MM.1S (cell line): ENCODE data around the gene PYM1.

Experiments used
- DNase-seq: peaks from one replicate; pipeline ENCODE4 v3.0.0-alpha.2; 2015
- H2AFZ ChIP-seq: fragments of 300-600 bp; sonication (generic); 2 replicates; pipeline ENCODE4 v1.6.0; 2016; ENCODE audit warnings: antibody characterized with exemption, low read length
- H3F3A ChIP-seq: fragments of 300-600 bp; sonication (generic); 2 replicates; pipeline ENCODE4 v1.6.1; 2016; ENCODE audit warnings: mild to moderate bottlenecking, antibody characterized with exemption, low read length, moderate library complexity, mixed read lengths; ENCODE audit not compliant: insufficient read depth
- H3K27ac ChIP-seq: fragments of 300-600 bp; sonication (generic); 2 replicates; pipeline ENCODE4 v1.5.1; 2016; ENCODE audit warnings: mild to moderate bottlenecking, low read length
- H3K27me3 ChIP-seq: fragments of 300-600 bp; sonication (generic); replicated peaks from 2 replicates; pipeline ENCODE4 v1.6.0; 2016; ENCODE audit warnings: low read length; ENCODE audit not compliant: insufficient read depth
- H3K36me3 ChIP-seq: fragments of 300-600 bp; sonication (generic); replicated peaks from 2 replicates; pipeline ENCODE4 v1.6.1; 2016; ENCODE audit warnings: mild to moderate bottlenecking, low read length, mixed read lengths; ENCODE audit not compliant: insufficient read depth
- H3K4me1 ChIP-seq: fragments of 300-600 bp; sonication (generic); 2 replicates; pipeline ENCODE4 v1.6.1; 2016; ENCODE audit warnings: low read length, mixed read lengths
- H3K4me2 ChIP-seq: fragments of 300-600 bp; sonication (generic); 2 replicates; pipeline ENCODE4 v1.6.0; 2016; ENCODE audit warnings: low read depth, low read length
- H3K4me3 ChIP-seq: fragments of 300-600 bp; sonication (generic); 2 replicates; pipeline ENCODE4 v1.5.1; 2016; ENCODE audit warnings: low read length, mixed read lengths
- H3K79me2 ChIP-seq: fragments of 300-600 bp; sonication (generic); 2 replicates; pipeline ENCODE4 v1.6.1; 2016; ENCODE audit warnings: mixed run types, low read length, mixed read lengths
- H3K9ac ChIP-seq: fragments of 300-600 bp; sonication (generic); 2 replicates; pipeline ENCODE4 v1.6.1; 2016; ENCODE audit warnings: low read length, mixed read lengths
- H3K9me2 ChIP-seq: fragments of 300-600 bp; sonication (generic); replicated peaks from 2 replicates; pipeline ENCODE4 v1.6.1; 2016; ENCODE audit warnings: mild to moderate bottlenecking, low read length, mixed read lengths; ENCODE audit not compliant: insufficient read depth
- H3K9me3 ChIP-seq: fragments of 300-600 bp; sonication (generic); replicated peaks from 2 replicates; pipeline ENCODE4 v1.6.1; 2016; ENCODE audit warnings: mild to moderate bottlenecking, low read length, mixed read lengths; ENCODE audit not compliant: insufficient read depth
- H4K20me1 ChIP-seq: fragments of 300-600 bp; sonication (generic); 2 replicates; pipeline ENCODE4 v1.6.1; 2016; ENCODE audit warnings: mild to moderate bottlenecking, low read length, moderate library complexity, mixed read lengths; ENCODE audit not compliant: insufficient read depth
- CTCF ChIP-seq: fragments of 300-600 bp; sonication (generic); IDR thresholded peaks from 2 replicates; pipeline ENCODE4 v1.5.1; 2016; ENCODE audit warnings: antibody characterized with exemption, low read length, mixed read lengths
- EZH2 ChIP-seq: fragments of 300-600 bp; sonication (generic); optimal IDR thresholded peaks from 2 replicates; pipeline ENCODE3; 2017; ENCODE audit warnings: low read depth, mild to moderate bottlenecking, antibody characterized with exemption, low read length, mixed read lengths
- EZH2phosphoT487 ChIP-seq: fragments of 300-600 bp; sonication (generic); IDR thresholded peaks from 2 replicates; pipeline ENCODE4 v1.6.1; 2018; ENCODE audit warnings: antibody characterized with exemption, low read length

The PYM1 gene

GRCh38 chr12:55970775-55971174 is 43.1 kb upstream of the PYM1 start:
- no peak overlapping the region for H3K9ac ChIP-seq
- no peak overlapping the region for H3K27ac ChIP-seq
- H3K4me1 ChIP-seq = peaks cover 21% of the 10 kb centered on the region
- peaks cover 27% of the 10 kb centered on the region for H3K79me2 ChIP-seq
- peaks cover 18% of the 10 kb centered on the region for H3F3A ChIP-seq
- H4K20me1 ChIP-seq = no peaks in the 10 kb centered on the region
- no peaks in the 10 kb centered on the region for H3K9me3 ChIP-seq
- H3K27me3 ChIP-seq = no peaks in the 10 kb centered on the region
- no peak overlapping the region for H3K4me2 ChIP-seq
- H2AFZ ChIP-seq = no peak overlapping the region
- no peak for DNase-seq
- no peaks in the 10 kb centered on the region for H3K36me3 ChIP-seq
- H3K4me3 ChIP-seq = no peak overlapping the region
- no peaks in the 10 kb centered on the region for H3K9me2 ChIP-seq
- no peak for TF ChIP-seq CTCF
- no peak for TF ChIP-seq EZH2phosphoT487
- TF ChIP-seq EZH2 = no peak

- Histone ChIP-seq H3K9me2 (no peaks in the 10 kb centered on the region), H3K36me3 (no peaks in the 10 kb centered on the region), H3F3A (peaks cover 18% of the 10 kb centered on the region), H3K79me2 (peaks cover 13% of the 10 kb centered on the region), H3K9me3 (no peaks in the 10 kb centered on the region), H2AFZ (no peak overlapping the region), H4K20me1 (no peaks in the 10 kb centered on the region), H3K4me2 (no peak overlapping the region), H3K27me3 (no peaks in the 10 kb centered on the region), H3K4me1 (peaks cover 17% of the 10 kb centered on the region), H3K9ac (no peak overlapping the region), H3K27ac (no peak overlapping the region), H3K4me3 (no peak overlapping the region)
- no peak for TF ChIP-seq EZH2phosphoT487
- TF ChIP-seq CTCF = no peak
- no peak for TF ChIP-seq EZH2
- DNase-seq = no peak
These were observed 41.7 kb upstream of the PYM1 start for GRCh38 chr12:55969356-55969755.

- H3K4me1 ChIP-seq = peaks cover 5% of the 10 kb centered on the region
- peak within 1 kb of the TSS; percentile 93 for H2AFZ ChIP-seq
- H3K9me3 ChIP-seq = no peaks in the 10 kb centered on the region
- TF ChIP-seq EZH2phosphoT487 (no peak), CTCF (no peak), EZH2 (no peak)
- no peaks in the 10 kb centered on the region for H3K27me3 ChIP-seq
- no peaks in the 10 kb centered on the region for H4K20me1 ChIP-seq
- peaks cover 6% of the 10 kb centered on the region; the same call in 1 of the 2 replicates for H3F3A ChIP-seq
- peak; percentile 89 for DNase-seq
- H3K79me2 ChIP-seq = peaks cover 9% of the 10 kb centered on the region
- peak within 1 kb of the TSS; percentile 94 for H3K4me2 ChIP-seq
- no peaks in the 10 kb centered on the region for H3K36me3 ChIP-seq
- H3K4me3 ChIP-seq = peak within 1 kb of the TSS; percentile 96
- H3K9ac ChIP-seq = peak within 1 kb of the TSS; percentile 87
- no peaks in the 10 kb centered on the region for H3K9me2 ChIP-seq
- H3K27ac ChIP-seq = peak within 1 kb of the TSS; percentile 17; the same call in 1 of the 2 replicates
These were observed 39.0 kb upstream of the PYM1 start, which contains the start of gene CDK2 for GRCh38 chr12:55966408-55967281. TSS of gene CDK2 (plus strand) at chr12:55966830. CDS start at chr12:55967009, 179 bp downstream.
